GM23338 (cell line): ENCODE measurements around the gene HSD11B2.

ENCODE experiments used
- CREB1 ChIP-seq: fragments of 250-450 bp; sonication (Bioruptor Pico); IDR thresholded peaks from 2 replicates; pipeline ENCODE4 v1.5.0; 2020; ENCODE audit warnings: low read depth, mild to moderate bottlenecking, moderate library complexity
- EZH2 ChIP-seq: fragments of 200-600 bp; sonication (generic); IDR thresholded peaks from one replicate; pipeline ENCODE4 v1.8.0; 2017; ENCODE audit warnings: antibody characterized with exemption, mild to moderate bottlenecking, low read depth; ENCODE audit not compliant: unreplicated experiment
- EZH2phosphoT487 ChIP-seq: fragments of 200-600 bp; sonication (generic); IDR thresholded peaks from one replicate; pipeline ENCODE4 v1.8.1; 2018; ENCODE audit warnings: antibody characterized with exemption; ENCODE audit not compliant: unreplicated experiment
- NANOG ChIP-seq: IDR thresholded peaks from 2 replicates; pipeline ENCODE4 v1.6.1; 2016; ENCODE audit warnings: antibody characterized with exemption, borderline replicate concordance
- POLR2AphosphoS5 ChIP-seq: IDR thresholded peaks from 2 replicates; pipeline ENCODE4 v1.6.1; 2016; ENCODE audit warnings: antibody characterized with exemption, low read depth
- TF ChIP-seq, protein P1 (sequence below), 2 experiments: fragments of 200-600 bp in 1 of 2; sonication (generic) in 1 of 2; conservative IDR thresholded peaks; 2 replicates each; pipeline versions ENCODE4 v1.5.1 to v1.6.1; 2016 to 2017; ENCODE audit warnings: antibody characterized with exemption in 2 of 2, low read depth in 2 of 2, mild to moderate bottlenecking in 2 of 2, moderate library complexity in 1 of 2
- TF ChIP-seq, protein P2 (sequence below): IDR thresholded peaks from one replicate; pipeline ENCODE4 v1.6.1; 2018; ENCODE audit warnings: antibody characterized with exemption; ENCODE audit not compliant: unreplicated experiment

DNA sequence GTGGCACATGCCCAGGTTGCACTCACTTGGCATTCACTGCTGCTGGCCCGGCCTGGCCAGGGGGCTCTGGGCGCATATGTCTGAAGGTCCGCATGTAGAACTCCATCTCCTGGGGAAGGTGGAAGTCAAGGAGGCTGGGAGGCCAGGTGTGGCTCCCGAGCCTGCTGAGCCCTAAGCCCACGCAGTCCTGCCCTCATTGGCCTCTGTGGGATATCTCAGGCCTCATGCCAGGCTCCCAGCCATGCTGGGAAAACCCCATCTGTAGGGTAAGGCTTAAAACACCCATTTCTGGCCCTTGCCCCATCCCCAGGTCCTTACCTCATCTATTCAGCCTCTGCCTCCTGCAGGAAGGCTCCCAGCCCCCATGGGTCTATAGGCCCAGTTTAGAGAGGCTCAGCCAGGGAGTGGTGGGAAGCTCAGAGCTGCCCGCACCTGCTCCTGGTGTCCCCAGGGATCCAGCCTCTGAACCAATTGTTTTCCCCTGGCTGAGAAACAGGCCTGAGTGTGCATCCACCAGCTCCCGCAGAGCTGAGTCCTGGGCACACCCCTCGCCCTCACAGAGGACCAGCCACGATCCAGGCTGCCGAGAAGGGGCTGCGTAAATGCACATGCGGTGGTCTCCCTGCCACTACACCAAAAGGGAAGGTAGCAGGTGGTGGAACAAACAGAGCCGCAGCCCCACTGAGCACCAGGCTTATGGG lies 35.3 kb upstream of the HSD11B2 start:
- TF ChIP-seq, protein P1, sequence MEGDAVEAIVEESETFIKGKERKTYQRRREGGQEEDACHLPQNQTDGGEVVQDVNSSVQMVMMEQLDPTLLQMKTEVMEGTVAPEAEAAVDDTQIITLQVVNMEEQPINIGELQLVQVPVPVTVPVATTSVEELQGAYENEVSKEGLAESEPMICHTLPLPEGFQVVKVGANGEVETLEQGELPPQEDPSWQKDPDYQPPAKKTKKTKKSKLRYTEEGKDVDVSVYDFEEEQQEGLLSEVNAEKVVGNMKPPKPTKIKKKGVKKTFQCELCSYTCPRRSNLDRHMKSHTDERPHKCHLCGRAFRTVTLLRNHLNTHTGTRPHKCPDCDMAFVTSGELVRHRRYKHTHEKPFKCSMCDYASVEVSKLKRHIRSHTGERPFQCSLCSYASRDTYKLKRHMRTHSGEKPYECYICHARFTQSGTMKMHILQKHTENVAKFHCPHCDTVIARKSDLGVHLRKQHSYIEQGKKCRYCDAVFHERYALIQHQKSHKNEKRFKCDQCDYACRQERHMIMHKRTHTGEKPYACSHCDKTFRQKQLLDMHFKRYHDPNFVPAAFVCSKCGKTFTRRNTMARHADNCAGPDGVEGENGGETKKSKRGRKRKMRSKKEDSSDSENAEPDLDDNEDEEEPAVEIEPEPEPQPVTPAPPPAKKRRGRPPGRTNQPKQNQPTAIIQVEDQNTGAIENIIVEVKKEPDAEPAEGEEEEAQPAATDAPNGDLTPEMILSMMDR (conservative IDR thresholded peaks at IDR 0.05; ENCODE audit: low read depth in 2 of 2): no peak
- TF ChIP-seq EZH2: peak; percentile 13
- TF ChIP-seq POLR2AphosphoS5: no peak
- TF ChIP-seq, protein P2, sequence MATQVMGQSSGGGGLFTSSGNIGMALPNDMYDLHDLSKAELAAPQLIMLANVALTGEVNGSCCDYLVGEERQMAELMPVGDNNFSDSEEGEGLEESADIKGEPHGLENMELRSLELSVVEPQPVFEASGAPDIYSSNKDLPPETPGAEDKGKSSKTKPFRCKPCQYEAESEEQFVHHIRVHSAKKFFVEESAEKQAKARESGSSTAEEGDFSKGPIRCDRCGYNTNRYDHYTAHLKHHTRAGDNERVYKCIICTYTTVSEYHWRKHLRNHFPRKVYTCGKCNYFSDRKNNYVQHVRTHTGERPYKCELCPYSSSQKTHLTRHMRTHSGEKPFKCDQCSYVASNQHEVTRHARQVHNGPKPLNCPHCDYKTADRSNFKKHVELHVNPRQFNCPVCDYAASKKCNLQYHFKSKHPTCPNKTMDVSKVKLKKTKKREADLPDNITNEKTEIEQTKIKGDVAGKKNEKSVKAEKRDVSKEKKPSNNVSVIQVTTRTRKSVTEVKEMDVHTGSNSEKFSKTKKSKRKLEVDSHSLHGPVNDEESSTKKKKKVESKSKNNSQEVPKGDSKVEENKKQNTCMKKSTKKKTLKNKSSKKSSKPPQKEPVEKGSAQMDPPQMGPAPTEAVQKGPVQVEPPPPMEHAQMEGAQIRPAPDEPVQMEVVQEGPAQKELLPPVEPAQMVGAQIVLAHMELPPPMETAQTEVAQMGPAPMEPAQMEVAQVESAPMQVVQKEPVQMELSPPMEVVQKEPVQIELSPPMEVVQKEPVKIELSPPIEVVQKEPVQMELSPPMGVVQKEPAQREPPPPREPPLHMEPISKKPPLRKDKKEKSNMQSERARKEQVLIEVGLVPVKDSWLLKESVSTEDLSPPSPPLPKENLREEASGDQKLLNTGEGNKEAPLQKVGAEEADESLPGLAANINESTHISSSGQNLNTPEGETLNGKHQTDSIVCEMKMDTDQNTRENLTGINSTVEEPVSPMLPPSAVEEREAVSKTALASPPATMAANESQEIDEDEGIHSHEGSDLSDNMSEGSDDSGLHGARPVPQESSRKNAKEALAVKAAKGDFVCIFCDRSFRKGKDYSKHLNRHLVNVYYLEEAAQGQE: no peak
- TF ChIP-seq EZH2phosphoT487: no peak
- no peak for TF ChIP-seq NANOG
- TF ChIP-seq CREB1 (CRISPR knock-in tag): no peak
